Measurements from ENCODE around the gene MTM1. TPM values are rescaled to one million over a fixed set of nuclear protein-coding genes. Genes with fewer than 3 reads are reported as not detected.
A peak's percentile ranks its signal among the peaks of the same experiment; 100 is the strongest.

Gene MTM1
- polyA plus RNA-seq, 6 donors from 2014 or later: 18.4 to 30.7 (median 26.9) TPM

DNA sequence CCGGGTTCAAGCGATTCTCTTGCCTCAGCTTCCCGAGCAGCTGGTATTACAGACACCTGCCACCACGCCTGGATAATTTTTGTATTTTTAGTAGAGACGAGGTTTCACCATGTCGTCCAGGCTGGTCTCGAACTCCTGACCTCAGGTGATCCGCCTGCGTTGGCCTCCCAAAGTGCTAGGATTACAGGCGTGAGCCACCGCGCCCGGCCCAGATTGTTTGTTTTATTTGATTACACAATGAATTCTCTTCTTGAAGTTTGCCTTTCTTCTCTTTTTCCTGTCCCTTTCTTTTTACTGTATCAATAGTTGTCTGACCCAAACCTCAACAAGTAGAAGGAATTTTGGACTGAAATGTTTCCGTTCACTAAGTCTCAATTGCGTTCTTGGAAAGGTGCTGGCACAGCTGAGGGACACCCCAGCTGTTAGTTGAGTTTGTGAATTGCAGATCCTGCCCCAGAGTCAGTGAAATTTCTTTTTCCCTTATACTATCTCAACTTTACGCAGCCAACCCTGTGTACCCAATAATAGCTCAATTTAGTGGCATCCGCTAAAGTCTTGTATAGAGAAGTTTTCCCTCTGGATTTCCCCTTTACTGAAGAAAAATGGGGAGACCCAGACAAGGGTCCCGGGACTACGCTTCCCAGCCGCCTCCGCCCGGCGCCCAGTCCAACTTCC lies 639 bp upstream of the MTM1 start:
- Mint-ChIP-seq H3K27me3 (no peaks in the 10 kb centered on the region), H3K9me3 (peaks cover 0 to 3% (median 0%) of the 10 kb centered on the region in 7 donors), H3K4me3 (peak overlapping the region; percentile 61 to 88 (median 84)), H3K36me3 (no peaks in the 10 kb centered on the region), H3K27ac (peak overlapping the region in 4 of 6 donors; percentile 51 to 88 (median 72)), H3K4me1 (peaks cover 14 to 38% (median 25%) of the 10 kb centered on the region in 3 donors)
- DNase-seq (no peak), ATAC-seq (ENCODE audit: low read depth in 2 of 2) (no peak)

DNA sequence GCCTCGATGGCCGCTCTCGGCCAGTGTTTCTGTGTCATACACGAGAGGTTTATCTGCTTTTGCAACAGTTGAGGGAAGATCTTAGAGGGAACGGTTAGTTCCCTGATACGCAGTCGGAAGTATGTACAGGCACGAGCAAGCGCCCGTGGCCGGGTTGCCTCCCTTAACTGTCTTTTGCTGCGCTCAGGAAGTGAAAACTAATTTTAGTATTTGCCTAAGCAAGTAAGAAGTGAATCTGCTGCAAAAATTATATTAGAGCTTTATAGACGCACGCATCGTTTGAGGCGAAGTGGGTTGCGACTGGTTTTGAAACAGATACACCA lies 695 bp downstream of the MTM1 start:
- H3K27ac Mint-ChIP-seq: peak overlapping the region; percentile 85 to 97 (median 92)
- H3K9me3 Mint-ChIP-seq: peaks cover 0 to 3% (median 0%) of the 10 kb centered on the region in 7 donors
- H3K36me3 Mint-ChIP-seq: no peaks in the 10 kb centered on the region
- peaks cover 19 to 51% (median 35%) of the 10 kb centered on the region in 3 donors for H3K4me1 Mint-ChIP-seq
- ATAC-seq (ENCODE audit: low read depth in 2 of 2): peak; percentile 57 to 59
- peak overlapping the region; percentile 85 to 95 (median 91) for H3K4me3 Mint-ChIP-seq
- no peaks in the 10 kb centered on the region for H3K27me3 Mint-ChIP-seq
- peak; percentile 67 for DNase-seq

DNA sequence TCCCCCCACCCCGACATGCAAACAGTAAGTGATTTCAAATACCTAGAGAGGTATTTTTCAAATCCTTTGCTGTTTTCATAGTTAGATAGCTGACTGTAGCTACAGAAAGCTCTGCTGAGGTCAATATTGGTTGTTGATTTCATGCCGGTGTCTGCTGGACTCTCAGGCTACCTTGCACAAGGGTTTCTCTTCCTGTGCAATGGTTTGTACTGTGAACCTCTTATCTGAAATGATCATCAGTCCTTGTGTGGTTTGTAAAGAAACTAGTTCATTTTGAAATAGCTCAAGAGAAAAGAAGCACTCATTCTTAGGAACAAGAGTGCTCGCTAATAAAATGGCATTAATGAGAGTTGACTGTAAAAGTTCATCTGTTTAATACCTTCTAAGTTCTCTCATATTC lies 2.1 kb downstream of the MTM1 start:
- Mint-ChIP-seq H3K27me3 (no peaks in the 10 kb centered on the region), H3K4me3 (peak overlapping the region; percentile 62 to 95 (median 90)), H3K9me3 (no peaks in the 10 kb centered on the region), H3K36me3 (no peaks in the 10 kb centered on the region), H3K4me1 (peaks cover 19 to 64% (median 45%) of the 10 kb centered on the region in 3 donors), H3K27ac (peak overlapping the region in 4 of 6 donors; percentile 1 to 78 (median 10))
- ATAC-seq (ENCODE audit: low read depth in 2 of 2) (no peak), DNase-seq (no peak)

DNA sequence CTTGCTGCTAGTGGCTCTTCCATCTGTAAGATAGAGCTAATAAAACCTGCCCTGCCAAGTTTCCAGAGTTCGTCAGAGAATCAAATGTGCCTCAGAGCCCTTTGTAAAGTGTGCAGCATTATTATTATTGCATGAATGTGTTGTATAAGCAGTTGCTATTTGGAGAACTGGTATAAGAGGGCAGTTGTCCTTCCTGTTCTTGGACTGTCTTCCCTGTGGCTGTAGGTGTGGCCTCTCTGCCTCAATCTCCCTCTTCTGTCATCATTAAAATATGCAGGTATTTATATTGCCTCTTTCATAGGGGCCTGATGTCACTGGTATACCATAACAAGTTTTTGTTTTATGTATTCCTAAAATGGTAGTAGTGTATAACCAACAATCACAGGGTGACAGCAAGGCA lies 3.8 kb downstream of the MTM1 start:
- Mint-ChIP-seq H3K27ac (peak overlapping the region; percentile 53 to 93 (median 74)), H3K4me1 (peaks cover 27 to 74% (median 56%) of the 10 kb centered on the region in 3 donors), H3K27me3 (no peaks in the 10 kb centered on the region), H3K36me3 (no peaks in the 10 kb centered on the region), H3K9me3 (no peaks in the 10 kb centered on the region), H3K4me3 (peak overlapping the region; percentile 10 to 92 (median 74))
- no peak for DNase-seq
- ATAC-seq (ENCODE audit: low read depth in 2 of 2): no peak

DNA sequence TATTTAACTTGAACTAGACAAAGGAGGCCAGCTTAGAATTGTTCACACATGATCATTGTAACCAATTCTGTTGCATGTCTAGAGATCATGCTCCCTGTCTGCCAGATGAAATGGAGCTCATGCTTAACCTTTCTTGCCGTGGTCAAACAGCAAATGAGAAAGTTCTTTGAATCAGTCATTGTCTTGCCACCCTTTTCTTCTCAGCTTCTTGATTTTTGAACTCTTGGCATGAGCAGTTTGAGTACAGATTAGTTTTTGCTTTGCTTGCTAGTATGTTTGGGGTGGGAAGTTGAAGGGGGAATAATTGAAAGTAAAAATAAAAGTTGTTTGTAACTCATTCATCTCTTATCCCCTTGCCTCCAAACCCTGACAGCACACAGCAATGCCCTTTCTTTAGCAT lies 4.7 kb downstream of the MTM1 start:
- Mint-ChIP-seq H3K27ac (peak overlapping the region in 3 of 6 donors; percentile 57 to 78 (median 64)), H3K4me1 (peaks cover 31 to 77% (median 61%) of the 10 kb centered on the region in 3 donors), H3K4me3 (peak overlapping the region in 6 of 8 donors; percentile 19 to 92 (median 63))

DNA sequence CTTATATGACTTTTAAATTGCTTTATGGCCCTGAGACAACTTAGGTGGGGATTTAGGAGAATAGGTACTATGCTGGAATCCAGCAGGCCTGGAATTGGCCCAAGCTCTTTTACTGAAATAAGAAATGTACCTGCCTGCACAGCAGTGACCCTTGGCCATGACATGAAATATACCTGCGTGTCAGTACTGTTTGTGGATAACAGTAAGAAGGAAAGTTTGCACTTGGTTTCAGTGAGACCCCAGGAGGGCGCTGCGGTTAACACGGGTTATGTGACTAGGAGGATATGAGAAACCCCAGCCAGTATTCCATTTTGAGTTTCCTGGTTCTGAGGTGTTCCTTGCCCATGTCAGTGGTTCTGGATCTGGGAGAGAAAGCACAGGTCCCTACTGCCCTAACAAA lies 5.3 kb downstream of the MTM1 start:
- no peaks in the 10 kb centered on the region for H3K9me3 Mint-ChIP-seq
- no peaks in the 10 kb centered on the region for H3K27me3 Mint-ChIP-seq
- no peak for DNase-seq
- peak overlapping the region in 4 of 8 donors; percentile 52 to 85 (median 66) for H3K4me3 Mint-ChIP-seq
- H3K36me3 Mint-ChIP-seq: no peaks in the 10 kb centered on the region
- H3K27ac Mint-ChIP-seq: peak overlapping the region in 4 of 6 donors; percentile 57 to 78 (median 63)
- no peak for ATAC-seq (ENCODE audit: low read depth in 2 of 2)
- peaks cover 31 to 80% (median 59%) of the 10 kb centered on the region in 3 donors for H3K4me1 Mint-ChIP-seq

More for the DNA sequence above, 4.7 kb downstream of the MTM1 start:
- Mint-ChIP-seq H3K27me3 (no peaks in the 10 kb centered on the region), H3K36me3 (no peaks in the 10 kb centered on the region), H3K9me3 (no peaks in the 10 kb centered on the region)
- ATAC-seq (ENCODE audit: low read depth in 2 of 2) (no peak), DNase-seq (no peak)

DNA sequence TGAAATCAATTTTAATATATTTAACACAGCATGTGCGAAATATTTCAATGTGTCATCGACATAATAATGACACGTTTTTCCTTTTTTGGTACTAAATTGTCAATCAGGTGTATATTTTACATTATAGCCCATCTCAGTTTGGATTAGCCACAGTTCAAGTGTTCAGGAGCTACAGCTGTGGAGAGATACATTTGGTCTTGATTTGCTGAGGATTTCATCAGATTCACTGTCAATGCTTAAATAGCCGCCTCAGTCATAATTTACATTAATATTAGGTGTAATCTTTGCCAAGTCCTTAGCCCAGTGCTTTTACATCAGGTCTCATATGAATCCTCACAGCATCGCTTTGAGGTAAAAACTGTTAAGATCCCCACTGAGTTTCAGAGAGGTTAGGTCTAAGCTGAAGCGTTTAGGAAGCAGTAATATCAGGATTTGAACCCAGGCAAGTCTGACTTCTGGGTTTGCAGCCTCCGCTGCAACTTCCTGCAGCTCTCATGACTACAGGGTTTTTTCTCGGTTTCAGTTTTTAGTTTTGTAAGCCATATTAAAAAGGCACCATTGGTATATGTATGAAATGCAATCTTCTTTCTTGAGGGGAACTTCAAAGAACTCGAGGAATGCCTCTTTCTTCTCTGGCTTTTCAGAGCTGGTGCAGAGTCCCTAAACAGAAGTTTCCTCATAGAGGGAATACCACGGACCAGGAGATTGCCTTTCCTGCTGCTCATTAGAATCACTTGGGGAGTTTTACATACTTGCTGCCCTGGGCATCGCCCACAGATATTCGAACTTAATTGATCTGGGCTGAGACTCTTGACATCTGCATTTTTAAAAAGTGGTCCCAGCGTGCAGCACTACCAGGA lies 6.4 kb downstream of the MTM1 start:
- Mint-ChIP-seq H3K36me3 (no peaks in the 10 kb centered on the region), H3K27me3 (no peaks in the 10 kb centered on the region), H3K27ac (peak overlapping the region; percentile 6 to 94 (median 68)), H3K4me3 (peak overlapping the region; percentile 18 to 73 (median 46)), H3K9me3 (peaks cover 0 to 2% (median 0%) of the 10 kb centered on the region in 7 donors), H3K4me1 (peaks cover 31 to 80% (median 53%) of the 10 kb centered on the region in 3 donors)
- ATAC-seq (ENCODE audit: low read depth in 2 of 2): peak; percentile 37 to 41
- no peak for DNase-seq

DNA sequence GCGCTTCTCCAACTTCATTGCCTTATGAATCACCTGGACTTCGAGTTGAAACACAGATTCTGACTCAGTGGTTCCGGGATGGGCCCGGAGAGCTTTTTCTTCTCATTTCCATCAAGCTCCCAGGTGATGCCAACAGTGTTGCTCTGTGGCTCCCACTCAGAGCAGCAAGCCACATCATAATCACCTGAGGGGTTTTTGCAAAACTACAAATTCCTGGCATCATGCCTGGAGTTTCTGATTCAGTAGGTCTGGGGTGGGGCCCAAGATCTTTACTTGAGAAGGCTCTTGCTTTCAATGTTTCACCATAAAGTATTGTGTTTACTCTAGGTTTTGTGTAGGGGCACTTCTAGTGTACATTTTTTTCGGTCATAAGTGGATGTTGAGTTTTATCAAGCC lies 7.0 kb downstream of the MTM1 start:
- H3K4me1 Mint-ChIP-seq: peaks cover 31 to 74% (median 55%) of the 10 kb centered on the region in 3 donors
- no peaks in the 10 kb centered on the region for H3K27me3 Mint-ChIP-seq
- ATAC-seq (ENCODE audit: low read depth in 2 of 2) (no peak), DNase-seq (no peak)
- peak overlapping the region in 6 of 8 donors; percentile 38 to 73 (median 47) for H3K4me3 Mint-ChIP-seq
- H3K36me3 Mint-ChIP-seq: no peaks in the 10 kb centered on the region
- peak overlapping the region in 5 of 6 donors; percentile 61 to 78 (median 69) for H3K27ac Mint-ChIP-seq
- peaks cover 0 to 2% (median 0%) of the 10 kb centered on the region in 7 donors for H3K9me3 Mint-ChIP-seq

DNA sequence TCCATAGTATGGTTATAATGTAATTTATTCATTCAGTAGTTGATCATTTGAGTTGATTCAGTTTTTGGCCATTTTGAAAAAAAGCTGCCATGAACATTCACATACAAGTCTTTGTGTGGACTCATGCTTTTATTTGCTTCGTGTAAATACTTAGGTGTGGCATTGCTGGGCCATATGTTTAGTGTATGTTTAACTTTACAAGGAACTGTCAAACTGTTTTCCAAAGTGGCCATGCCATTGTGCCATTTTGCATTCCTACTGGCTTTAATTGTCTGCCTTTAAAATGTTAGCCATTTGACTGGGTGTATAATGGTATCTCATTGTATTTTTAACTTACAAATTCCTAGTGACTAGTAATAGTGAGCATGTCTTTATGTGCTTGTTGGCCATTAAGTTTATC lies 8.8 kb downstream of the MTM1 start:
- Mint-ChIP-seq H3K27me3 (no peaks in the 10 kb centered on the region), H3K36me3 (no peaks in the 10 kb centered on the region), H3K9me3 (peaks cover 0 to 2% (median 0%) of the 10 kb centered on the region in 7 donors), H3K4me3 (peak overlapping the region in 1 of 8 donors; percentile 0), H3K4me1 (peaks cover 25 to 63% (median 55%) of the 10 kb centered on the region in 3 donors), H3K27ac (no peak overlapping the region)
- DNase-seq (no peak), ATAC-seq (ENCODE audit: low read depth in 2 of 2) (no peak)

DNA sequence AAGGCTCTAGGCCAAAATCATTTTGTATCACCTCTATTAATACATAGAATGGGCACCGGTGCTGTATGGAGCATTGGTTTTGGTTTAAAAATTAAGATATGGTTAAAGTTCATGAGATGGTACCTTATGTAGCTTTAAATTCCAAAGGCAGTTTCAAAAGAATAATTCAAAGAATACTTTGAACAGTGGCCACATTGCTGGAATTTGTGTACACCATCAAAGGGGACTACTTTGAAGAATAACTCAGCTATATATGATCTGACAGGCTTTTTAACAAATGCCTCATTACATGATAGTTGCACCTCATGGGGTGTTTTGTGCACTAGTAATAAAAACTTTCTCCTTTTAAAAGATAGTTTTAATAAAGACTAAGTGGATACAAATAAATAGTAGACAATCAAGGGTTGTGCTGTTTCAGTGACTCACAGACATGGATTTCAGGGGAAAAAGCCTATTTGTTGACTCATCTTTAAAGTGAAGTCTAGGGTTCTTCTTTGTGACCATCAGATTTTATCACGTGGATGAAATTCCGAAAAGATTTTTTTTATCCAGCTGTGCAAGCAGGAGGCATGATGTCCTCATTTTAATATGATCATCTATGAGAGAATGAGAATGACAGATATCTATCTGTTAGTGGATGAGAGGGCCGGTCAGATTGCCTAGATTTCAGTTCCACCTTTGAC lies 12.8 kb downstream of the MTM1 start:
- DNase-seq: no peak
- Mint-ChIP-seq H3K4me3 (no peak overlapping the region), H3K36me3 (no peaks in the 10 kb centered on the region), H3K27ac (peak overlapping the region in 2 of 6 donors; percentile 7 to 71), H3K27me3 (no peaks in the 10 kb centered on the region), H3K9me3 (peaks cover 0 to 2% (median 0%) of the 10 kb centered on the region in 7 donors), H3K4me1 (peaks cover 22 to 33% (median 31%) of the 10 kb centered on the region in 3 donors)
- no peak for ATAC-seq (ENCODE audit: low read depth in 2 of 2)

DNA sequence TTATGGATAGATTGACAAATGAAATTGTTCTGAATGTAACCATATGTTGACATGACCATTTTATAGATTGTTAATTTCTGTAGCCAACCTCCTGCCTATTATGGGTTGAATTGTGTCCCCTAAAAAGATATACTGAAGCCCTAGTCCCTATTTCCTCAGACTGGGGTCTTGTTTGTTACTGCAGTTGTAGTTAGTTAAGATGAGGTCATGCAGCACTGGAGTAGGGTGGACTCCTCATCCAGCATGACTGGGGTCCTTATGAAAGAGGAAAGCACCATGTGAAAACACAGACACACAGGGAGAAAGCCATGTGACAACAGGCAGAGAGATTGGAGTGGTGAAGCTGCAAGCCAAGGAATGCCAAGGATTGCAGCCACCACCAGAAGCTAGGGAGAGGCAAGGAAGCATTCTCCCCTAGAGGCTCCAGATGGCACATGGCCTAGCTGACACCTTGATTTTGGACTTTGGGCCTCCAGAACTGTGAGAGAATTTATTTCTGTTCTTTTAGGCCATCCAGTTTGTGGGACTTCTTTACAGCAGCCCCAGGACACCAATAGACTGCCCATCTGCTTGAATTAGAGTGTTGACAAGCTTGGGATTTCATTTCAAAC lies 14.0 kb downstream of the MTM1 start:
- H3K4me3 Mint-ChIP-seq: no peak overlapping the region
- peaks cover 0 to 4% (median 0%) of the 10 kb centered on the region in 7 donors for H3K9me3 Mint-ChIP-seq
- ATAC-seq (ENCODE audit: low read depth in 2 of 2): no peak
- H3K27me3 Mint-ChIP-seq: no peaks in the 10 kb centered on the region
- H3K36me3 Mint-ChIP-seq: no peaks in the 10 kb centered on the region
- DNase-seq: no peak
- peak overlapping the region in 1 of 6 donors; percentile 8 for H3K27ac Mint-ChIP-seq
- H3K4me1 Mint-ChIP-seq: peaks cover 19 to 32% (median 26%) of the 10 kb centered on the region in 3 donors

DNA sequence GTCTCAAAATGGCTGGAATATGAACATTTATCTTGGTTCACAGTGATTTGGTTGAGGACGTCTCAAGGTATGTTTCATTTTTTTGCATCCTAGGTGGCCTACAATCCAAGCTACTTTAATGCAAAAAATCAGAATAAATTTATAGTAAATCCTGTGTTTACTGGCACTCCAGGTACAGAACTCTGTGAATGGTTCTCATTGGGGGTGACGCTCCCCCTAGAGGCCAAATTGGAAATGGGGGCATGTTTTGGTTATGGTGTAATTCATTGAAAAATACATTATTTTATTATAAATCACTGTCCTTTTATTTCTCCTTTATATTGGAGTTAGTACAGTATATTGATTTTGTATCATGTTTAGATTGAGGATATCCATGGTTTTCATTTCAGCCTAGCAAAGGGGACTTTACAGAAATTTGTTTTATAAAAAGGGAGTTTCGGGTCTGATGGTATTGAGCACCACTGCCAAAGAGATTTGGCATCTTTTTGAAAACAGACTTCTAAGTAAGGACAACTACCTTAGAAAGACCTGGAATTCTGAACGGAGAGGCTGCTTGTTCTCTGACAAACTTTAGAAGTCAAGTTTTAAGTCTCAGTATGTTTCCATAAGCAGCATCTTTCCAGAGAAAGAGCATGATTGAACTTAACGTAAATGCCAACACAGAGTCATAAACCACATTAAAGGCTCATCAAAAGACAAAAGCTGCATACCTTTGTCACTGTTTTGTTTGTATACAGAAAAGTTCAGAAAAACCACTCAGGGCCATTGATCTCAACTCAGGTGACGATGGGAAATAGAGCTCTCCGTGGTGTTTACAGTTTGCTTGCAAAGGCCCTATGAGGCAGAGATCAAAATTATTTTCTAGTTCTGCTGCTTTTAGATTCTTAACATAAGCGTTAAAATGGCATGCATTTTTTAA lies 19.4 kb downstream of the MTM1 start:
- no peaks in the 10 kb centered on the region for H3K36me3 Mint-ChIP-seq
- H3K4me1 Mint-ChIP-seq: peaks cover 7 to 14% (median 12%) of the 10 kb centered on the region in 3 donors
- peak in 1 of 2 donors; percentile 48 for ATAC-seq (ENCODE audit: low read depth in 2 of 2)
- no peak overlapping the region for H3K4me3 Mint-ChIP-seq
- no peaks in the 10 kb centered on the region for H3K27me3 Mint-ChIP-seq
- DNase-seq: peak; percentile 40
- peaks cover 0 to 6% (median 0%) of the 10 kb centered on the region in 7 donors for H3K9me3 Mint-ChIP-seq
- peak overlapping the region in 1 of 6 donors; percentile 18 for H3K27ac Mint-ChIP-seq
